Measurements from ENCODE around the gene ARGLU1.
A peak's percentile ranks its signal among the peaks of the same experiment; 100 is the strongest.

The ARGLU1 gene

DNA sequence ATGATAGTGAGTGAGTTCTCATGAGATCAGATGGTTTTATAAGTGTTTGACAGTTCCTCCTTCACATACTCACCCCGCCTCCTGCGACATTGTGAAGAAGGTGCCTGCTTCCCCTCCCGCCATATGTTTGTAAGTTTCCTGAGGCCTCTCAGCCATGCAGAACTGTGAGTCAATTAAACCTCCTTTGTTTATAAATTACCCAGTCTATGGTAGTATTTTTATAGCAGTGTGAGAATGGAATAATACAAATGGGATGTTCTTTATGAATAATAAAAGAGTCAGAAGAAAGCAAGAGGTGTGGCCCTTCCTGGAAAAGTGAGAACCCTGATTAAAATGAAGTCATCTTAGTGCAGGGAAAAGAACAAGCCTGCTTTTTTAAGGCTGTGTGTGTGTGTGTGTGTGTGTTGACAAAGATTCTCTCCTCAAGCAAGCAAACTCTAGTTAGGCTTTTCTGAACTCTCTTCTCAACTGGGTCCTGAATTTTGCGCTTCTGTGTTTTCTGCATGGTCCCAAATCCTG, 18.8 kb upstream of the ARGLU1 start:
- no peak for DNase-seq (ENCODE audit: low read depth)

DNA sequence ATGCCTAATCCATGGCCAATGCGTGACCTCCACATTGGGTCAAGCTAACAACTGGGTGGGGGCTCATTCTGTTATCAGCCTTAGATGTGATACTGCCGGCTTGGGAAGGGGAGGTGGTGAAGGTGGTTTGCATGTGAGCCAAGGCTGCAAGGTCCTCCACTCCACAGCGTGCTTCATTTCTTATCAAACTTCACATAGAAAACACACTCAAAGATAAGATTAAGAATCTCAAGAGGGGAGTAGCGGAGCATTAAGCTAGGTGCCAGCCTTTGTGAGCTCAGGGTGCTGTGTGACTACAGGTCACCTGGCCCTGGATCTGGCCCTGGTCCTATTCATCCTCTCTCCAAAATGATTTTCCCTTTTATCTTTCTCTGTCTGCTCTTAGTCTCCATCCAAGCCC, 13.3 kb upstream of the ARGLU1 start:
- DNase-seq (ENCODE audit: low read depth) = no peak

DNA sequence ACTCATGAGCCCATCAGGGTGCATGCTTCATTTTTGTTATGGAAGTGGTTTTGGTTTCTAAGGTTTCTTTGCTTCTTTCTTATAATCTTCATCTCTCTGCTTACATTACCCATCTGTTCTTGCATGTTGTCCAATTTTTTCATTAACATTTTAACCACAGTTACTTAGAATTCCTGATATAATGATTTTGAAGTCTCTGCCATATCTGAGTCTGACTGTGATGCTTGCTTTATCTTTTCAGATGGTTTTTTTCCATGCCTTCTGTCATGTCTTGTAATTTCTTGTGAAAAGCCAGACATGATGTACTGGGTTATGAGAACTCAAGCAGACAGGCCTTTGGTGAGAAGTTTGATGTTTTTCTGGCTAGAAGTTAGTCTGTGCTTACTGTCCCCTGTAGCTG, 8.0 kb upstream of the ARGLU1 start:
- DNase-seq (ENCODE audit: low read depth) = no peak

GRCh38 chr13:106573868-106574267, 5.9 kb upstream of the ARGLU1 start:
- DNase-seq (ENCODE audit: low read depth) = no peak

DNA sequence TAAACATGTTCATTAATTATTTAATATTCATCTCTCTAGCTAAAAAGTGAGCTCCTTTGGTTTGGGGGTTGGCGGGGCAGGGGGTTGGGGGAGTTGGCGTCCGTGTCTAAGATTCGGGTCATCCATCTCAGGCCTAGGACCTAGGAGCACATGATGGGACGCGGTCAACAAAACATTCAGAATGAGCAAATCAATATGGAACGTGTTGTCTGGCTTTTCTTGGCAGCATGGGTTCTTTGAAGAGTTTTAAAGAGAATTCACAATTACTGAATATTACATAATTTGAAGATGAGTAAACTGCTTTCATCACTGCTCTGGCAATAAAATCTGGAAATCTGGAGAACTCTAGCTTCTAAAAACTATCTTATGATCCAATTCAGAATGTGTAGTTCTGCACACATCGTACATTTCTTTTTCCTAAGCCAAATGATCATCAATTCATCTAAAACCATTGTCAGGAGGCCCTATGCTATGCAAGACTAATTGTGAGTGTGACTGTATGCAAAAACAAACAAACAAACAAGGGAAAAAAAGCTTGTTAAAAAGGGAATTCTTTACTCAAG, 5.4 kb upstream of the ARGLU1 start:
- no peak for DNase-seq (ENCODE audit: low read depth)

GRCh38 chr13:106570299-106570852, 2.4 kb upstream of the ARGLU1 start:
- DNase-seq (ENCODE audit: low read depth) = peak; percentile 45

- no peak for DNase-seq (ENCODE audit: low read depth)
Observed at GRCh38 chr13:106569233-106570095, 1.5 kb upstream of the ARGLU1 start.

DNA sequence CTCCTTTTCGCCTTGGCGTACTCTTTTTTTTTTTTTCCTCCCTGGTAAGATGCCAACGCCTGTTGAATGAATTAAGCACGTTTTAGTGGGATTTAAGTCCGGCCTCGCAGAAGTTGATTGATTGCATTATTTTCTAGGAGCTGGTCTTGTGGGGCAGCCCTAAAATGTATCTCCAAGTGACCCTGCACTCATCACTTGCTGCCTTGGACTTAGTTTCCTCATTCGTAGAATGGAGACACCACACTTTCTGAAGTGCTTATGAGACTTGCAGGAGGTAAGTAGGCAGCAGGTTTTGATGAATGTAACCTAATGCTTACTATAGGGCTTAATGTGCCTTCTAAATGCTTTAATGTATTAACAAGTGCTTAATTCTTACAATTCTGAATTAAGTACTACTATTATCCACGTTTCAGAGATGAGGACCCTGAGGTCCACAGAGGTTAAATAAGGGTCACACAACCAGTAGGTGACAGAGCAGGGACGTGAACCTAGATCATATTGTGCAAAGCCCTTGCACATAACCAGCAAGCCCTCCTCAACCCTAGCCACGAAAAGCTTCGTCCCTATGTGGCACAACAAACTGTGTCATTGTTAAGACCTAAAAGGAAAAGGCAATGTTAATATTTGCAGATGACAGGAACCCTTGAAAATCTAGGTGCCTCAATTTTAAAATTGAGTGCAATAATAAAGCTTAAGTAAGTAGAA, 514 bp upstream of the ARGLU1 start:
- no peak for DNase-seq (ENCODE audit: low read depth)

DNA sequence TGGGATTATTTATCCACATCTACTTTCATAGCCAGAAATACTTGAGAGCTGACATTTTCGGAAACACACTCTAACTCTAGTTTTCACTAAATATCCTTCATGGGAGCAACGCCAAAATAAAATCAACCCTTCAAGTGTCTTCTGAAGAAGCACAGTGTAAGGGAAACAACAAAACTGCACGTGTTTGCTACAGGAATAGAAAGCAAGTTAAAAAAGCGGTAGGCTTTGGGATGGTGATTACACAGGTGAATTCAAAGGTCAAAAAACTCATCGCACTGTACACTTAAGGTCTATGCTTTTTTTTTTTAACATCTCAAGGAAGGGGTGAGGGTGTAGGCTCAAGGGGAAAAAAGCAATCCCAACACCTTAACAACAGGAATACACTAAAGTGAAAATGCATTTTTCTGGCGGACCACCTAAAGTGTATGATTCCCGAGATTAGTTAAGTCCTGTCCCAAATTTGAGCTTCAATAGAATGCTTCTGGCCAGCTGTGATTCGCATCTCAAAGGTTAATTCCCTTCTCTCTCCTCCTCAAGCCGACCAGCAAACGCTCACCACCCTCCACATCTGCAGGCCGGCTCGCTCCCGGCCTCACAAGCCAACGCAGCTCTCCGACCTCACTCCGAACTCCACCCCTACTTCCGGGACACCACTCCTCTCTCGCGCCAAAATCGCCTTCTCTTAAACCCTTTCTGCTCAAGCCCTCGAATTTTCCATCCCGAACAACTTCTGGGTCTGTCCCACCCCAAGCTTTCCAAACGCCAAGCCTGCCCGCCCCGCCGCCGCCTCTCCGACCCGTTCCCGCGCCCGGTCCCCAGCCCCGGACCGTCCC, 1.1 kb downstream of the ARGLU1 start:
- no peak for DNase-seq (ENCODE audit: low read depth)

- no peak for DNase-seq (ENCODE audit: low read depth)
Observed at GRCh38 chr13:106565127-106565775, 2.7 kb downstream of the ARGLU1 start.

DNA sequence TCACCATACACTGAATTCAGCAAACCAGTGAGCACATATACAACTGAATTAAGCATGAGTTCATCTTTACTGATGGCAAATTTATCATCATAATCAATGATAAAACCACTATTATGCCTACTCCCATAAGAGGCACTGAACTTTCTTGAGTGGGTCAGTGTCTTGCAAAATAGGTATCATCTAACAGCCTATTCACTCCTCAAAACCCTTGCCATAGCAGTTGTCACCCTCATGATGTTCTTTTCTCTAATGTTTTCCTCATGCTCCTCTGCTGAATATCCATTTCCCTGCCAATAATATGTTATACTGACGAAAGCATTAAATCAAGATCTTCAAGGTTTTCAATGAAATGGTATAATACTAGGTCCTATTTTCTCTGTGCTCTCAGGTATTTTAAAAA, 5.6 kb downstream of the ARGLU1 start:
- DNase-seq (ENCODE audit: low read depth) = no peak

DNA sequence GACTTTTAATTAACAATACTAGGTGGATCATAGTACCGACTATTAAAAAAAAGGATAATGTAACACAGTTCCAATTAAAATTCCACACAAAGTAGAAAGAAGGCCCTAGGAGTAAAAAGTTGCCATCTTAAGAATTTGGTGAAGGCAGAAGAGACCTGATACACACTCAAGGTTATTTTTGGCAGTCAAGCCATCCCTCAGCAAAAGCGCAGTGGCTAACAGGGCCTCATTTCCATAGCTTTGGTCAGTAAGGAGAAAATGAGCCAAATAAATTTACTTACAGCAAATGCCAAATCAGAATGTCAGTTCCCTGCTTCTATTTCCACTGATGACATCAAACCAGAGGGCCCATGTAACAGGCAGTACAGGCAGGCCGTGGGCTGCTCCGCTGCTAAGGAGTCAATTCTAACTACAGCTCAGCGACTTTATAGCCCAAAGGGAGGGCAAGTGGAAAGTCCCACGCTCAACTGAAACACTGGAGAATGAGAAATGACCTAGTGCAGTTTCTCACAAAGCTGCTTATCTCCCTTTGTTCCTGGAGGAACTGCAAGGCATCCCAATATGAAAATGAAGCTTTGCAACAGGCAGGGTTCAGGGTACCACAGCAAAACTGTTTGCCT, 6.3 kb downstream of the ARGLU1 start:
- no peak for DNase-seq (ENCODE audit: low read depth)

DNA sequence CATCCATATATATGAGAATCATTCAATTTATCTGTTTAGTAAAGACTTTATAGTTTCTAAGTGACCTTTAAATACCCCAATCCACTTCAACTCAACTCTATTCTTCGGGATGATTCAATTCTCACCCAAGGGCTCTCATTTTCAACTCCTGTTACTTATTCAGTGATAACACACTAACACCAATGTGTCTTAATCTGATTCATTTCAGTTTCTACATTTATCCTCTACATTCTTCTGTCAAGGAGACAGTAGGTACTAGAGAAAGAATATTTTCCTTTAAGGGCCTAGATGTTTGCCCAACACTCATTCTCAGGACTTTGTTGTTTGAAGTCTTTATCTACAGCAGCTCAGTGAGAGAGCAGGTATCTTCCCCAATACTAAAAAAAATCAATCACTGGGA, 7.1 kb downstream of the ARGLU1 start:
- DNase-seq (ENCODE audit: low read depth) = no peak

- DNase-seq (ENCODE audit: low read depth) = no peak
Observed at GRCh38 chr13:106558527-106558926, 9.4 kb downstream of the ARGLU1 start.

DNA sequence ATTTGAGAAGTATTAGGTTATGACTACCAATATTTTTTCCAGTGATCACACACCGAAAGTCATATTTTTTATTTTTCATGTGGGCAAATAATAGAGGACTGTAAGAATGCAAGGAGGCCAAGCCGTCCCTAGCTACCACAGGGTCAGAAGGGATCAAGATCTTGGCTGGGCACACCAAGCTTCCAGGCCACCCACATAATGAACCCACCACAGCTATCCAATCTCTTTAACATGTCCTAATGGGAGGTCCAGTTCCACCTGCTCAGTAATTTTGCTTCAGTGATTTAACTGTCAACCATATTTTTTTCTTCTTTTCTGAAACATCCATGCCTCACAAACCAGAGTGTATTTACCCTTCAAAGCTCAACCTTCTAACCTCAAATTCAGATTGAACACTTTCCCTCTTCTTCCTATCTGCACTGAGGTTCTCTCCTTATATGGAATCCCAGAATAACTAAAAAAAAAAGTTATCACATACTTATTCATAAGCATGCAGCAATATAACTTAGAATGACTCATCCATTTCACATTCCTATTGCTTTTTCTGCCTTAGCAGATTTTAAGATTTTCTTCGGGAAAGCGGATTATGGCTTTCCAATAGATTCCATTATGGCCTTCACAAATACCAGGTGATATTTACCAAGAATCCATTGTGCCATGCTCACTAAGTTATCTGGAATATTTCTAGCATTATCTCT, 12.2 kb downstream of the ARGLU1 start:
- no peak for DNase-seq (ENCODE audit: low read depth)

GRCh38 chr13:106551751-106552150, 16.2 kb downstream of the ARGLU1 start:
- no peak for DNase-seq (ENCODE audit: low read depth)

DNA sequence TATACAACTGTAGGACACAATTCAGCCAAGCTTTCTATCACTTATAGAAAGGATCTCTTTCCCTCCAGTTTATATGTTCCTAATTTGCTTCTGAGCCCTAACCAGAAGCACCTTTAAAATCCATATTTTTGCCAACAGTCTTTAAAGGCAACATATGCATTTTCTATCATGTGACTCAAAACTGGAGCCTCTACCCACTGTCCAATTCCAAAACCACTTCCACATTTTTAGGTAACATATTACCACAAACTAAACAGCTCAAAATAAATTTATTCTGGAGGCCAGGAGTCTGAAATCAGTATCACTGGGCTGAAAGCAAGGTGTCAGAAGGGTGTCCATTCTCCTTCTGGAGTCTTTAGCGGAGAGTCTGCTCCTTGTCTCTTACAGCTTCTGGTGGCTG, 16.6 kb downstream of the ARGLU1 start:
- no peak for DNase-seq (ENCODE audit: low read depth)

DNA sequence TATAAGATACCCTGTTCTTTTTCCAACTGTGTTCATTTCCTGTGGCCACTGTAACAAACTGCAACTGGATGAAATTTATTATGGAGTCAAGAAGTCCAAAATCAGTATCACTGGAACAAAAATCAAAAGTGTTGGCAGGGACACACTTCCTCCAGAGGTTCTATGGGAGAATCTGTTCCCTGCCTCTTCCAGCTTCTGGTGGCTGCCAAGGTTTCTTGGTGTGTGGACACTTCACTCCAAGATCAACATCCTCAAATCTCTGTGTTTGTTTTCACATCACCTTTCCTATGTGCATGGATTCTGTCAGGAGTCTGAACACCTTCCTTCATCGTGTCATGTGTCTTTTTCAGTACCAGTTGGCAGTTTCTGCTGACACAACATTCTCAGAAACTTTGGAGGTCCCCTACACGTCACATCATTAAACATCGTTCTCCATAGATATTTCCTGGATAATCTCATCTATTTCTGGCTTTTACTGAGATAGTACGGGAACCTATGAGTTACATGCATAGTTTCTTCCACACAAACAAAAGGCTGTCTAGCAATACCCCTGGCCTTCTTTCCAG, 17.3 kb downstream of the ARGLU1 start:
- DNase-seq (ENCODE audit: low read depth) = no peak

GRCh38 chr13:106548064-106548696, 19.8 kb downstream of the ARGLU1 start:
- no peak for DNase-seq (ENCODE audit: low read depth)

Measured in activated gamma-delta T cell treated with anti-CD3 and anti-CD28 coated beads, Interleukin-2, amount 50 U/mL, for 16 hours (primary cell).